ENCODE data around the gene NOP56. TPM values are rescaled to one million over a fixed set of nuclear protein-coding genes. Genes with fewer than 3 reads are reported as not detected.

The NOP56 gene
- total RNA-seq, 1 donor from 2014 or later = 103 TPM

DNA sequence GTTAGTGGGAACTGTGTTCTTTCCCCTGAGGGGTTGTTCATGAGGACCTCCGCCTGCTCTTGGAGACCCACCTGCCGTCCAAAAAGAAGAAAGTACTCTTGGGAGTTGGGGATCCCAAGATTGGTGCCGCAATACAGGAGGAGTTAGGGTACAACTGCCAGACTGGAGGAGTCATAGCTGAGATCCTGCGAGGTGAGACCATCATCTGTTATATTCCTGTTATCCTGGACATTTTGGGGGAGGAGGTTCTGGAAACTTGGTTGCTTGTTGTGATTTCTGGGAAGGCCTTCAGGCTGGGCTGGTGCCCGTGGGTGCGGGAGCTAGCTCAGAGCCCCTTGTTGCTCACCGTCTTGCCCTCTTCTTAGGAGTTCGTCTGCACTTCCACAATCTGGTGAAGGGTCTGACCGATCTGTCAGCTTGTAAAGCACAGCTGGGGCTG is 2.0 kb downstream of the NOP56 start:
- H3K9me3 Mint-ChIP-seq (ENCODE audit: low read depth) = no peaks in the 10 kb centered on the region
- DNase-seq (ENCODE audit: low spot score) = no peak
- H3K4me1 Mint-ChIP-seq (ENCODE audit: low read depth) = peaks cover 26% of the 10 kb centered on the region
- peaks cover 39% of the 10 kb centered on the region for H3K36me3 Mint-ChIP-seq (ENCODE audit: low read depth)
- peak overlapping the region; percentile 92 for H3K4me3 Mint-ChIP-seq (ENCODE audit: unreplicated experiment)
- TF ChIP-seq, protein P1, sequence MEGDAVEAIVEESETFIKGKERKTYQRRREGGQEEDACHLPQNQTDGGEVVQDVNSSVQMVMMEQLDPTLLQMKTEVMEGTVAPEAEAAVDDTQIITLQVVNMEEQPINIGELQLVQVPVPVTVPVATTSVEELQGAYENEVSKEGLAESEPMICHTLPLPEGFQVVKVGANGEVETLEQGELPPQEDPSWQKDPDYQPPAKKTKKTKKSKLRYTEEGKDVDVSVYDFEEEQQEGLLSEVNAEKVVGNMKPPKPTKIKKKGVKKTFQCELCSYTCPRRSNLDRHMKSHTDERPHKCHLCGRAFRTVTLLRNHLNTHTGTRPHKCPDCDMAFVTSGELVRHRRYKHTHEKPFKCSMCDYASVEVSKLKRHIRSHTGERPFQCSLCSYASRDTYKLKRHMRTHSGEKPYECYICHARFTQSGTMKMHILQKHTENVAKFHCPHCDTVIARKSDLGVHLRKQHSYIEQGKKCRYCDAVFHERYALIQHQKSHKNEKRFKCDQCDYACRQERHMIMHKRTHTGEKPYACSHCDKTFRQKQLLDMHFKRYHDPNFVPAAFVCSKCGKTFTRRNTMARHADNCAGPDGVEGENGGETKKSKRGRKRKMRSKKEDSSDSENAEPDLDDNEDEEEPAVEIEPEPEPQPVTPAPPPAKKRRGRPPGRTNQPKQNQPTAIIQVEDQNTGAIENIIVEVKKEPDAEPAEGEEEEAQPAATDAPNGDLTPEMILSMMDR (IDR thresholded peaks at IDR 0.05) = no peak
- H3K27me3 Mint-ChIP-seq (ENCODE audit: low read depth) = no peaks in the 10 kb centered on the region
- peak overlapping the region; percentile 59 for H3K27ac Mint-ChIP-seq (ENCODE audit: unreplicated experiment)

DNA sequence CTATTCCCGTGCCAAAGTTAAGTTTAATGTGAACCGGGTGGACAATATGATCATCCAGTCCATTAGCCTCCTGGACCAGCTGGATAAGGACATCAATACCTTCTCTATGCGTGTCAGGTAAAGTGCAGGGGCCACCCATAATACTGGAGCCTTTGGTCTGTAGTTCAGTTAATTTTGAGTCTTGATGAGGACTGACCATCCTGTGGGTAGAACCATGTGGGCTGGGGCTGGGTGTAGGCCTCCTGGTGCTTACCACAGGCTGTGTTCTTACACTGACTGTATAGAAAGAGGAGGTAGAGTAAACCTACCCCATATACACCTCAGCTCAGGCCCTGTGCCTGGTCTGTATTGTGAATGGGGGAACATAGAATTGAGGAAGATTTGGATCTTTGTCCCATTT is 2.4 kb downstream of the NOP56 start:
- TF ChIP-seq, protein P1 (IDR thresholded peaks at IDR 0.05) = no peak
- Mint-ChIP-seq H3K27ac (ENCODE audit: unreplicated experiment) (peak overlapping the region; percentile 59), H3K36me3 (ENCODE audit: low read depth) (peaks cover 43% of the 10 kb centered on the region), H3K27me3 (ENCODE audit: low read depth) (no peaks in the 10 kb centered on the region), H3K4me3 (ENCODE audit: unreplicated experiment) (peak overlapping the region; percentile 92), H3K9me3 (ENCODE audit: low read depth) (no peaks in the 10 kb centered on the region), H3K4me1 (ENCODE audit: low read depth) (peaks cover 26% of the 10 kb centered on the region)
- DNase-seq (ENCODE audit: low spot score) = no peak

DNA sequence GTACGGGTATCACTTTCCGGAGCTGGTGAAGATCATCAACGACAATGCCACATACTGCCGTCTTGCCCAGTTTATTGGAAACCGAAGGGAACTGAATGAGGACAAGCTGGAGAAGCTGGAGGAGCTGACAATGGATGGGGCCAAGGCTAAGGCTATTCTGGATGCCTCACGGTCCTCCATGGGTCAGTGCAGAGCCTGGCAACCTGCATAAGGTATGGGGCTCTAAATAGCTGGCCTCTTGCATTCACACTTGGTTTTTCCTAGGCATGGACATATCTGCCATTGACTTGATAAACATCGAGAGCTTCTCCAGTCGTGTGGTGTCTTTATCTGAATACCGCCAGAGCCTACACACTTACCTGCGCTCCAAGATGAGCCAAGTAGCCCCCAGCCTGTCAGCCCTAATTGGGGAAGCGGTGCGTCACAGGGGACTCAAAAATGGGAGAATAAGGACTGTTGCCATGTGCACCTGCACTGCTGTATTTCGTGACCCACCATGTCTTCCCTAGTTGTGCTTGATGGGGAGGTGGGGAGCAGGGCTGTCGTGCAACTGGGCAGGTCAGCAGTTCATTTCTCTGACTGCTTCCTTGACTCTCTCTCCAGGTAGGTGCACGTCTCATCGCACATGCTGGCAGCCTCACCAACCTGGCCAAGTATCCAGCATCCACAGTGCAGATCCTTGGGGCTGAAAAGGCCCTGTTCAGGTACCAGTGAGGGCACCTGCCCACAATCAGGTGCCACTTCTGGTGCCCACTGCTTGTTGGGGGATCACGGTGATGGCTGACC is 3.1 kb downstream of the NOP56 start:
- H3K4me1 Mint-ChIP-seq (ENCODE audit: low read depth) = peaks cover 26% of the 10 kb centered on the region
- no peak overlapping the region for H3K27ac Mint-ChIP-seq (ENCODE audit: unreplicated experiment)
- no peak for DNase-seq (ENCODE audit: low spot score)
- H3K27me3 Mint-ChIP-seq (ENCODE audit: low read depth) = no peaks in the 10 kb centered on the region
- no peaks in the 10 kb centered on the region for H3K9me3 Mint-ChIP-seq (ENCODE audit: low read depth)
- TF ChIP-seq, protein P1 (IDR thresholded peaks at IDR 0.05) = no peak
- no peak overlapping the region for H3K4me3 Mint-ChIP-seq (ENCODE audit: unreplicated experiment)
- peaks cover 47% of the 10 kb centered on the region for H3K36me3 Mint-ChIP-seq (ENCODE audit: low read depth)

DNA sequence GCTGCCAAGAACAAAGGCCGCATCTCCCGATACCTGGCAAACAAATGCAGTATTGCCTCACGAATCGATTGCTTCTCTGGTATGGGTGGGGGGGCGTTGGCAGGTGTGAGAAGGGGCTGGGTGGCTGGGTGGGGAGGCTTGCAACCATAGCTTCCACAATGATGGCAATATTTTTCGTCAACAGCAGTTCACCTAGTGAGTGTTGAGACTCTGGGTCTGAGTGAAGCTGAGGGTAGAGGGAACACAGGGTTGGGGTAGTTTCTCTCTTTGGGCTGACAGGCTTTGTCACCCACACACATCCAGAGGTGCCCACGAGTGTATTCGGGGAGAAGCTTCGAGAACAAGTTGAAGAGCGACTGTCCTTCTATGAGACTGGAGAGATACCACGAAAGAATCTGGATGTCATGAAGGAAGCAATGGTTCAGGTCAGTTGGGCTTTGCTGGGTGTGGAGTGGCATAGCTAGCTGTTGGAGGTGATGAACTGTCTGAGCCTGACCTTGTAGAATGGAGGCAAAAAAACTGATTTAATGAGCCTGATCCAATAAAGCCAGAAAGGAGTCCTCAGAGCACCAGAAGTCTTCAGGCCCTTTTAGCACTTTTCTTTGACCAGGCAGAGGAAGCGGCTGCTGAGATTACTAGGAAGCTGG is 4.2 kb downstream of the NOP56 start:
- Mint-ChIP-seq H3K4me1 (ENCODE audit: low read depth) (peaks cover 21% of the 10 kb centered on the region), H3K9me3 (ENCODE audit: low read depth) (no peaks in the 10 kb centered on the region), H3K4me3 (ENCODE audit: unreplicated experiment) (no peak overlapping the region), H3K27ac (ENCODE audit: unreplicated experiment) (peak overlapping the region; percentile 50), H3K36me3 (ENCODE audit: low read depth) (peaks cover 49% of the 10 kb centered on the region), H3K27me3 (ENCODE audit: low read depth) (no peaks in the 10 kb centered on the region)
- DNase-seq (ENCODE audit: low spot score) = no peak
- TF ChIP-seq, protein P1 (IDR thresholded peaks at IDR 0.05) = no peak

DNA sequence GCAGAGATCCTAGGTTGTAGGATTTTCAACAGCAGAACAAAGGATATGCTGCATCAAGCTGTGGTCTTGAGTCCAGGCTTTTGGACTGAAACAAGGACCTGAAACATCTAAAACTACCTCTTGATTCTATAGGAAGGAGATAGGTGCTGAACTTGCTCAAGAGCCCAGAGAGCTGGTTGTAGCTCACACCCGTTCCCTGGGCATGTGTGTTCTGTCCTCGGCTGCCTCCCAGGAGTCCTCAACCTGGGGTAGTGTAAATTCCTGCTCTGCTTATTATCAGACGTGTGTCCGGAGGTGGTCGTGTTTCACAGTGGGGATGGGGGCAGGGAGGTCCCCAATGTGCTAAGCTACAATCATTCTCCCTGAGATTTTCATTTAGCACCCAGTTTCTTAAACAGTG is 4.8 kb downstream of the NOP56 start:
- DNase-seq (ENCODE audit: low spot score) = no peak
- Mint-ChIP-seq H3K36me3 (ENCODE audit: low read depth) (peaks cover 54% of the 10 kb centered on the region), H3K4me1 (ENCODE audit: low read depth) (peaks cover 25% of the 10 kb centered on the region), H3K9me3 (ENCODE audit: low read depth) (no peaks in the 10 kb centered on the region), H3K27ac (ENCODE audit: unreplicated experiment) (no peak overlapping the region), H3K27me3 (ENCODE audit: low read depth) (no peaks in the 10 kb centered on the region), H3K4me3 (ENCODE audit: unreplicated experiment) (no peak overlapping the region)
- TF ChIP-seq, protein P1 (IDR thresholded peaks at IDR 0.05) = no peak
